Measurements from ENCODE around the gene PRX. TPM values are rescaled to one million over a fixed set of nuclear protein-coding genes. Genes with fewer than 3 reads are reported as not detected.
A peak's percentile ranks its signal among the peaks of the same experiment; 100 is the strongest.

The PRX gene
- total and polyA plus RNA-seq, 4 donors = 6.1 to 51.7 (median 19.2) TPM

DNA sequence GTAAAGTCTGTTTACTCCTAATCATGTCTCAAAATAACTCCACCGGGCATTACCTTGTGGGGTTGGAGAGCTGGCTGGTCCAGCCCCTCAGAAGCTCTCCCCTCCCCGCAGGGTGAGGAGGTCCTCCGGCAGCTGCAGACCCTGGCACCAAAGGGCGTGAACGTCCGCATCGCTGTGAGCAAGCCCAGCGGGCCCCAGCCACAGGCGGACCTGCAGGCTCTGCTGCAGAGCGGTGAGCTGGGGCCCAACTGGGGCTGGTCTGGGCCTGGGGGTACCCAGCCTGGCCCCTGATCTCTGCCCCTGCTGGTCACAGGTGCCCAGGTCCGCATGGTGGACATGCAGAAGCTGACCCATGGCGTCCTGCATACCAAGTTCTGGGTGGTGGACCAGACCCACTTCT, 43.4 kb downstream of the PRX start:
- Histone ChIP-seq H3K4me1 (ENCODE audit: control insufficient read depth, insufficient read depth, low read length) (peaks cover 26% of the 10 kb centered on the region), H3K9me3 (ENCODE audit: control insufficient read depth, insufficient read depth, low read length) (no peaks in the 10 kb centered on the region), H3K27me3 (ENCODE audit: control insufficient read depth, insufficient read depth, low read length) (no peaks in the 10 kb centered on the region), H3K4me3 (ENCODE audit: low read depth, low read length) (no peak overlapping the region), H3K36me3 (ENCODE audit: control insufficient read depth, insufficient read depth, low read length) (peaks cover 83% of the 10 kb centered on the region), H3K27ac (ENCODE audit: low read depth, low read length) (no peak overlapping the region)
- 92% methylated on average over 11 of the region's 12 CpGs for WGBS (ENCODE audit: insufficient coverage)
- DNase-seq (ENCODE audit: low read depth in 4 of 6, low spot score in 6 of 6) = no peak

DNA sequence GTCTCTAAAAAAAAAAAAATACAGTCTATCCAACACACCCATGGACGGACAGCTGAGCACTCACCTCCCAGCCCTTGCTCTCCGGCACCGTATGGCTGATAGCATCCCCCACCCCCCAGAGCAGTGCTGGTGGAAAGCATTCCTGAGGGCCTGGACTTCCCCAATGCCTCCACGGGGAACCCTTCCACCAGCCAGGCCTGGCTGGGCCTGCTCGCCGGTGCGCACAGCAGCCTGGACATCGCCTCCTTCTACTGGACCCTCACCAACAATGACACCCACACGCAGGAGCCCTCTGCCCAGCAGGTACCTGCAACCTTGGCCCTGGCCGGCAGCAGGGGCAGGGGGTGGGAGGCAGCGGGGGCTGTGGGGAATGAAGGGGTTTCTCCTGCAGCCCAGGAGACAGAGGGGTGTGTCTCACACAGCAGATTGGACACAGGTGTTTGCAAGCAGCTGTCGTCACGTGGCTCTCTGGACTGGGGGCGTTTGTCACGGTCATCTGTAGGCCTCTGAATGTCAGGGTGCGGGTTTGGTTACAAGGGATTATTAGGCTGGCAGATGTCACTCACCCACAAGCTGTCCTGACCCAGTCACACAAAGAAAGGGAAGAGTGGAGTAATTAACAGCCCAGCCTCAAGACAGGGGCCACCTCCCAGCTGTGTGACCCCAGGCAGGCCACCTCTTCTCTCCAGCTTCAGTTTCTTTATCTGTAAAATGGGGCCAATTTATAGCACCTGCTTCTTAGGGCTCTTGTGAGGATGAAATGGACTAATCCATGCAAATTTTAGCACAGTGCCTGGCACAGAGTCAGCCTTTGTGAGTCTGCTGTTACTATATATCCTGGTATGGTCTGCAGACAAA, 45.4 kb downstream of the PRX start:
- no peak overlapping the region for H3K27ac ChIP-seq (ENCODE audit: low read depth, low read length)
- WGBS (ENCODE audit: insufficient coverage) = 76% methylated on average over 14 of the region's 16 CpGs
- H3K4me3 ChIP-seq (ENCODE audit: low read depth, low read length) = no peak overlapping the region
- no peaks in the 10 kb centered on the region for H3K9me3 ChIP-seq (ENCODE audit: control insufficient read depth, insufficient read depth, low read length)
- no peaks in the 10 kb centered on the region for H3K27me3 ChIP-seq (ENCODE audit: control insufficient read depth, insufficient read depth, low read length)
- peaks cover 26% of the 10 kb centered on the region for H3K4me1 ChIP-seq (ENCODE audit: control insufficient read depth, insufficient read depth, low read length)
- DNase-seq (ENCODE audit: low read depth in 4 of 6, low spot score in 6 of 6) = no peak
- H3K36me3 ChIP-seq (ENCODE audit: control insufficient read depth, insufficient read depth, low read length) = peaks cover 63% of the 10 kb centered on the region

- H3K36me3 ChIP-seq (ENCODE audit: control insufficient read depth, insufficient read depth, low read length) = peaks cover 54% of the 10 kb centered on the region
Measured at GRCh38 chr19:40366697-40367561, 46.2 kb downstream of the PRX start.

GRCh38 chr19:40365613-40366401, 47.4 kb downstream of the PRX start:
- 7% methylated on average over 19 of the region's 28 CpGs for WGBS (ENCODE audit: insufficient coverage)
- Histone ChIP-seq H3K4me1 (ENCODE audit: control insufficient read depth, insufficient read depth, low read length) (peaks cover 26% of the 10 kb centered on the region), H3K4me3 (ENCODE audit: low read depth, low read length) (peak overlapping the region; percentile 65), H3K9me3 (ENCODE audit: control insufficient read depth, insufficient read depth, low read length) (no peaks in the 10 kb centered on the region), H3K27me3 (ENCODE audit: control insufficient read depth, insufficient read depth, low read length) (no peaks in the 10 kb centered on the region), H3K36me3 (ENCODE audit: control insufficient read depth, insufficient read depth, low read length) (peaks cover 43% of the 10 kb centered on the region), H3K27ac (ENCODE audit: low read depth, low read length) (peak overlapping the region; percentile 40)
- DNase-seq (ENCODE audit: low read depth in 4 of 6, low spot score in 6 of 6) = peak in 5 of 6 donors; percentile 76 to 96 (median 84)

More at GRCh38 chr19:40366697-40367561, 46.2 kb downstream of the PRX start:
- peak in 3 of 6 donors; percentile 44 to 87 (median 59) for DNase-seq (ENCODE audit: low read depth in 4 of 6, low spot score in 6 of 6)
- H3K4me3 ChIP-seq (ENCODE audit: low read depth, low read length) = peak overlapping the region; percentile 65
- H3K9me3 ChIP-seq (ENCODE audit: control insufficient read depth, insufficient read depth, low read length) = no peaks in the 10 kb centered on the region
- H3K27ac ChIP-seq (ENCODE audit: low read depth, low read length) = no peak overlapping the region
- H3K4me1 ChIP-seq (ENCODE audit: control insufficient read depth, insufficient read depth, low read length) = peaks cover 26% of the 10 kb centered on the region
- 51% methylated on average over 21 of the region's 27 CpGs for WGBS (ENCODE audit: insufficient coverage)
- no peaks in the 10 kb centered on the region for H3K27me3 ChIP-seq (ENCODE audit: control insufficient read depth, insufficient read depth, low read length)

DNA sequence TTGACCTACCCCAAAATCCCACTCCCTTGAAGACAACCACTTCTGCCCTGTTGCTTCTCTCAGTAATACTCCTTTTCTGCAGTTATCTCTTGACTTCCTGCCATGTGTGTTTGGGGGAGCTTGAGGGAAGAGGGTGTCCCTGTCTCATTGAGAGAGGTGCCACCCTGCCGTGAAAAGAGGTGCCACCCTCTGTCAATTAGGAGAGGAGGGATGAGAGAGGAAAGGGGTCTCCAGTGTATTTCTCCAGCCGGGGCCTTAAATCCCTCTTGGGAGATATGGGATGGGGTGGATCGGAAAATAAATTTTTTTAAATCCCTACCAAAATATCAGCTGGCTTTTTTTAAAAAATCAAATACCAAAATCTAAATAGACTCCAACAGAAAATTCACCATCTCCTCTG, 48.2 kb downstream of the PRX start:
- peaks cover 38% of the 10 kb centered on the region for H3K36me3 ChIP-seq (ENCODE audit: control insufficient read depth, insufficient read depth, low read length)
- no peak overlapping the region for H3K27ac ChIP-seq (ENCODE audit: low read depth, low read length)
- WGBS (ENCODE audit: insufficient coverage) = 0% methylated on average over 1 of the region's 3 CpGs
- H3K27me3 ChIP-seq (ENCODE audit: control insufficient read depth, insufficient read depth, low read length) = no peaks in the 10 kb centered on the region
- peaks cover 26% of the 10 kb centered on the region for H3K4me1 ChIP-seq (ENCODE audit: control insufficient read depth, insufficient read depth, low read length)
- no peaks in the 10 kb centered on the region for H3K9me3 ChIP-seq (ENCODE audit: control insufficient read depth, insufficient read depth, low read length)
- peak in 2 of 6 donors; percentile 5 to 9 for DNase-seq (ENCODE audit: low read depth in 4 of 6, low spot score in 6 of 6)
- H3K4me3 ChIP-seq (ENCODE audit: low read depth, low read length) = peak overlapping the region; percentile 65

DNA sequence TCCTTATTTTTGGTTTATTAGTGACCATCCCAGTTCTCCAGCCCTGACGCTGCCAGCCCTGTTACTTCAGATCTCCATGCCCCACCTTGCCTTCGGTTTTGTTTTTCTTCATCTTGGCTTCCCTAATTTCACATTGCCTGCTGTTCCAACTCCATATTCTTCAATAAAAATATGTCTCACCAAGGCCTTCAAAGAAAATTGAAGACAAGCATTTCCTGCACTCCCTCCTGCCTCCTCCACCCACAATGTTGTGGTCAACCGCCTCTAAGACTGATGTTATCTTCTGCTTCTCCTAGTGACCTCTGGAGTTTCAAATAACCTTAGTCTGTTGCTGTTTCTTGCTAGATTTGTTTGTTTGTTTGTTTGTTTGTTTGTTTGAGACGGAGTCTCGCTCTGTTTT, 50.1 kb downstream of the PRX start:
- no peaks in the 10 kb centered on the region for H3K9me3 ChIP-seq (ENCODE audit: control insufficient read depth, insufficient read depth, low read length)
- peaks cover 31% of the 10 kb centered on the region for H3K36me3 ChIP-seq (ENCODE audit: control insufficient read depth, insufficient read depth, low read length)
- DNase-seq (ENCODE audit: low read depth in 4 of 6, low spot score in 6 of 6) = no peak
- 76% methylated on average over 2 of the region's 5 CpGs for WGBS (ENCODE audit: insufficient coverage)
- peaks cover 26% of the 10 kb centered on the region for H3K4me1 ChIP-seq (ENCODE audit: control insufficient read depth, insufficient read depth, low read length)
- H3K4me3 ChIP-seq (ENCODE audit: low read depth, low read length) = no peak overlapping the region
- H3K27me3 ChIP-seq (ENCODE audit: control insufficient read depth, insufficient read depth, low read length) = no peaks in the 10 kb centered on the region
- no peak overlapping the region for H3K27ac ChIP-seq (ENCODE audit: low read depth, low read length)

- Histone ChIP-seq H3K36me3 (ENCODE audit: control insufficient read depth, insufficient read depth, low read length) (peaks cover 22% of the 10 kb centered on the region), H3K27ac (ENCODE audit: low read depth, low read length) (no peak overlapping the region), H3K9me3 (ENCODE audit: control insufficient read depth, insufficient read depth, low read length) (no peaks in the 10 kb centered on the region), H3K4me3 (ENCODE audit: low read depth, low read length) (no peak overlapping the region), H3K27me3 (ENCODE audit: control insufficient read depth, insufficient read depth, low read length) (no peaks in the 10 kb centered on the region), H3K4me1 (ENCODE audit: control insufficient read depth, insufficient read depth, low read length) (peaks cover 17% of the 10 kb centered on the region)
- no peak for DNase-seq (ENCODE audit: low read depth in 4 of 6, low spot score in 6 of 6)
- 100% methylated on average over 1 of the region's 3 CpGs for WGBS (ENCODE audit: insufficient coverage)
Measured at GRCh38 chr19:40362160-40362559, 51.0 kb downstream of the PRX start.

DNA sequence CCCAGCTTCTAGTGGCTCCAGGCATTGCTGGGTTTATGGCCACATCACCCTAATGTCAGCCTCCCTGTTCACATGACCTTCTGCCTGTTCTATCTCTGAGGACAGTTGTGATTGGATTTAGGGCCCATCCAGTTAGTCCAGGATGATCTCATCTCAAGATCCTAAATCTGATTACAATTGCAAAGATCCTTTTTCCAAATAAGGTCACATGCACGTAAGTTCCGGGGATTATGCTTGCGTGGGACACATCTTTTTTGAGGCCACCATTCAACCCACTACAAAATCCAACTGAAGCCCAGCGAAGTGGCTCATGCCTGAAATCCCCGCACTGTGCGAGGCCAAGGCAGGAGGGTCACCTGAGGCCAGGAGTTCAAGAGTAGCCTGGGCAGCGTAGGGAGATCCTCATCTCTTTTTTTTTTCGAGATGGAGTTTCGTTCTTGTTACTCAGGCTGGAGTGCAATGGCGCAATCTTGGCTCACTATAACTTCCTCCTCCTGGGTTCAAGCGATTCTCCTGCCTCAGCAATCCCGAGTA, 52.4 kb downstream of the PRX start:
- no peak for DNase-seq (ENCODE audit: low read depth in 4 of 6, low spot score in 6 of 6)
- Histone ChIP-seq H3K27ac (ENCODE audit: low read depth, low read length) (no peak overlapping the region), H3K27me3 (ENCODE audit: control insufficient read depth, insufficient read depth, low read length) (no peaks in the 10 kb centered on the region), H3K9me3 (ENCODE audit: control insufficient read depth, insufficient read depth, low read length) (no peaks in the 10 kb centered on the region), H3K36me3 (ENCODE audit: control insufficient read depth, insufficient read depth, low read length) (peaks cover 18% of the 10 kb centered on the region), H3K4me1 (ENCODE audit: control insufficient read depth, insufficient read depth, low read length) (peaks cover 7% of the 10 kb centered on the region), H3K4me3 (ENCODE audit: low read depth, low read length) (no peak overlapping the region)
- 96% methylated on average over 9 of the region's 12 CpGs for WGBS (ENCODE audit: insufficient coverage)
